ENCODE results near the gene ERCC6L2.

The ERCC6L2 gene

GRCh38 chr9:95980262-95981125 is 105.0 kb downstream of the ERCC6L2 start:
- no peak for DNase-seq

DNA sequence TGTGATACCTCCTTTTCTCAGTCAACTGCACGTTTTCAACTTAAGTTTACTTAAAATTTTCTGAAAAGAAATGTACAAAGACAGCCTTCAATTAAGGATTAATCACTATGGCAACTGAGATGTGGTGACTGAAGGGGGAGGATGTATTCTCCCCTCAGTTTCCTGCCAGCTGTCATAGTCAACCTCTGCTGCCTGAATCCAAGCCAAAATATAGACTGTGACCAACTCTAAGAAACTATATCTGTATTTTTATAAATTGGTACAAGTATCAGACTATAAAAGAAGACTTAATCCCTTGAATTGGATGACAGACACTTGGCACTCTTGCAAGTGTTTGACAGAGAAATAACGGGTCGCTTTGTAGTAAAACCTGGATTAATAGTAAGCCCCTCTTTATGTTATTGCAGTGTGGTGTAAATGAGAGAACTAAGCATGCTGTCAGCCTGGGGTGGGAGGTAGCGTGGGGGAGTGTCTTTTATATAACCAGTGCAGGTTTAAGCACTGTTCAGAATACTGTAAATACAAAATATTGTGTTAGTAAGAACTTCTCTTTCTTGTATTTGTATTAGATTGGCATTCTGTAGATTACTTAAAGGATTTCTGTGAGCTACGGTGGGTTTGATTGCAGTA is 106.4 kb downstream of the ERCC6L2 start:
- DNase-seq, result no peak

DNA sequence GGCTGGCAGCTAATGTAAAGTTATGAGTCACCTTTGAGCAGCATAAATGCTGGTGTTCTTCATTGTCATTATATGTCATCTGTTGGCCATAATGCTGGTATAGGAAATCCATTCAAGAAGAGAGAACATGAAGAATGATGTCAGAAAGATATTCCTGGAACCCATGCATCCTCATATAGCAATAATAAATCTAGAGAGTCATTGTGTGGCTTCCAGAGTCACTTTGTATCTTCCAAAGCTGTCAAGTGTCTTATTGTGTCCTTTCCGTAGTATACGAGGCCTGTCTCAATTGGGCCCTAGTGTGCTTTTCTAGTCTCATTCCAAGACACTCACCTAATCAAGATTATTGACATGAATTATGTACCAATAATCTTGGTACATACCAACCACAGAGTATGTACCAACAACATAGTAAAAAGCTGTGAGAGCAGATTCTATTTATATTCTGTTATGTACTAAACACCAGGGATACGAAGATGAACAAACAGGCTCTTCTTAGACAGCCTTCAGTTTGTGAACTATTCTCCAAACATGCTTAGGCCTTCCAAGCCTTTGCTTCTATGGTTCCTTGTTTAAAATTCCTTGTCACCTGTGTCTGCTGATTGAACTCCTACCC is 110.1 kb downstream of the ERCC6L2 start:
- DNase-seq, result no peak

GRCh38 chr9:95989297-95989696 is 113.8 kb downstream of the ERCC6L2 start:
- no peak for DNase-seq

- no peak for DNase-seq
Measured at GRCh38 chr9:95991326-95991725, 115.8 kb downstream of the ERCC6L2 start.

DNA sequence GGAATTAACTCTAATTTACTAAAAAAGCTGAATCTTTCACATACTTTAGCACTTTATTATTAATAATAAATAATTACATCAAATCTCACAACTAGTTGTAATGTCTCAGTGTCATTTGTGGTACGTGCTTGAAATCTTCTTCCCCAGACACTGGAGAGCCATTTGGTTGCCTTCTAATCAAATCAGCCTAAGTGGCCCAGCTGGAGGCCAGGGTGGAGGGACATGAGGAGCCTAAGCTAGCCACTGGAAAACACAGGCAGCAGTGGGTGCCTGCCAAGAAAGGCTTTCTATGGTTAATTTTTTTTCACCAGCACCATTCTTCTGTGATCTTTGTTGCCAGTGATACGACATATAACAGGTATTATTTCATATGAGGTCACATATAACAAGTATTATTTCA is 117.0 kb downstream of the ERCC6L2 start:
- DNase-seq, result no peak

DNA sequence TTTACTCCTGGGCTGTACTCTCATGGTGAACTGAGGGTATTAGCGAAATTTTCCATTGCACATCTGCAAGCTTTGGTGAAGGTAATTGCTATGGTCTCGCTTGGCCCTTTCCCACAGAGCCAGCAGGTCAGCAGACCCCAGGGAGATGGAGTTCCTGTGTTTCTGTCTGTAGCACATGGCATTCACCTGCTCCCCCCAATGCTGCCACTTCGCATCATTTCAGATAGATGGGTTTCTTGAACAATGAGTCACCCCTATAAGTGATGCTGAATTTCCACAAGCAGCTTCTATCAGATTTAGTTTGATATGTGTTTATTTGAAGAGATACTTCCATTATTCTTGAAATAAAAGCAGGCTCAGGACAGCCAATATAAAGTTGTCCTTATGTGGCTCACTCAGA is 117.8 kb downstream of the ERCC6L2 start:
- DNase-seq, result no peak

GRCh38 chr9:95999390-95999789 is 123.9 kb downstream of the ERCC6L2 start:
- no peak for DNase-seq

GRCh38 chr9:96004379-96004778 is 128.9 kb downstream of the ERCC6L2 start:
- DNase-seq, result no peak

DNA sequence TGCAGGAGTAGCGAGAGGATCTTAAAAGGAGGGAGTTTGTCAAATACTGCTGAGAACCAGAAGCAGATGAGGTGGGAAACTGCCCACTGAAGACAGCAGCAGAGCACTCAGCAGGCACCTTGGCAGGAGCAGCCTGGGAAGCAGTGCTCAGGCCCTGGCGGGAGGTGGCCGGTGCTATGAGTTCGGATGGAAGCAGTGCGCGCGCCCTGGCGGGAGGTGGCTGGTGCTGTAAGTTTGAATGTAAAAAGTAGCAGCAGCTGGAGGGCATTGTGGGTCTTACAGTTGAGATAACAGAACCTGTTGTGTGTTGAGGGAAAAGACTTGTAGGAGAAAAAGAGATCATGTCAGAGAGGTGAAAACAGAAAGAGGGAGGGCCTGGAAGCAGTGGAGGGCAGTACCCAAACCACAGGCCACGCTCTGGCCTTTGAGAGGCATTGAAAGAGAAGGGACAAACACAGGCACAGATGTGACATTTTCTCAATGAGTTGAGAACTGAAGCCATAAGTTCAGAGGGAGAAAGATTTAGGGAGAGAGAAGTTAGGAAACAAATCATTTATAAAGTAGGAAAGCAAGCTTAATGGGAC is 130.9 kb downstream of the ERCC6L2 start:
- no peak for DNase-seq

- no peak for DNase-seq
Measured at GRCh38 chr9:96006961-96007360, 131.5 kb downstream of the ERCC6L2 start.

DNA sequence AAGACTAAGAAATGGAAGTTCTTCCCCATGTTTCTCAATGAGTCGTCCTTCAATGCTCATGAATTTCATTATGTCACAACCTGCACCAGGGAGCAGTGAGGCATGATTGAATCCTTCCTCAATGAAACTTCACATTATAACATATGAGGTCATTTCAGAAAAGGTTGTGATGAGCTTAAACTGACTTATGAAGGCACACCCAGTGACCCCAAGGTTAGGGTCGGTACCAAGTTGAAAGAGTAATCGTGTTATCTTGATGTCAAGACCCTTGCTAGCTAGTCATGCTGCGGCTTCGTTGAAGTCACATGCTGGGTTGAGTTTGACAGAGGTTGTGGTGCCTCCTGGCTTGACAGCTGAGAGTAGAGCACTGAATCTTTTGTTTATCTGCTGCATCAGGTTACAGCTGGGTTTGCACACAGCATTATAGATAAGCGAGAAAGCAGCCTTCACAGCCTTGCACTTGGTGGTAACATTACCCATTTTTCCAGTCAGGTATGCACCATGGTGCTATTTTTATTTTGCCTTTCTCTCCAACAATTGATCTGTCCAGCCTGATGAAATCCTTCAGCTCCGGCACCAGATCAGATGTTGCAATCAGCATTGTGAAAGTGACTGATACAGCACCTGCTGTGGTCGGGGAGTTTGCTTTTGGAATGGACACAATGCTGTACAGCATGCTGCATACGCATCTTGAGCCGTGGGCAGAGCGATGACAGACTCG is 133.2 kb downstream of the ERCC6L2 start:
- no peak for DNase-seq

DNA sequence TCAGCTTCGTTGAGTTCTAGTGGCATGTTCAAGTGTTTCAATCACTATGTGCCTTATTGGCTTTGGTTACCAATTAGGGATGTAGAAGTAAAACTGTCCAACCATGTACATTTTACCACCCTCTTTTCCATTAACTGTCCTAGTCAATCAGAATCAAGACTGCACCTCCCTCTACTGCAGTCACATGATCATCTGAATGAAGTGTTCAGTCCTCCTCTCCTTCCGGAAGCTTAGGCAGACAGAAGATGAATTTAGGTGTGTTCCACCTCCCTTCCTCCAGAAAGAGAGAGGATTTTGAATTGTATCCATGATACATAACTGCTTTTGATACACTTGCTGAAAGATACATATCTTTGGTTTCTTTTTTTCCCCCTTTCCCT is 133.7 kb downstream of the ERCC6L2 start:
- DNase-seq, result no peak

GRCh38 chr9:96009690-96010472 is 134.4 kb downstream of the ERCC6L2 start:
- DNase-seq, result peak; percentile 54

- DNase-seq, result peak; percentile 44
Measured at GRCh38 chr9:96014078-96014477, 138.6 kb downstream of the ERCC6L2 start.

DNA sequence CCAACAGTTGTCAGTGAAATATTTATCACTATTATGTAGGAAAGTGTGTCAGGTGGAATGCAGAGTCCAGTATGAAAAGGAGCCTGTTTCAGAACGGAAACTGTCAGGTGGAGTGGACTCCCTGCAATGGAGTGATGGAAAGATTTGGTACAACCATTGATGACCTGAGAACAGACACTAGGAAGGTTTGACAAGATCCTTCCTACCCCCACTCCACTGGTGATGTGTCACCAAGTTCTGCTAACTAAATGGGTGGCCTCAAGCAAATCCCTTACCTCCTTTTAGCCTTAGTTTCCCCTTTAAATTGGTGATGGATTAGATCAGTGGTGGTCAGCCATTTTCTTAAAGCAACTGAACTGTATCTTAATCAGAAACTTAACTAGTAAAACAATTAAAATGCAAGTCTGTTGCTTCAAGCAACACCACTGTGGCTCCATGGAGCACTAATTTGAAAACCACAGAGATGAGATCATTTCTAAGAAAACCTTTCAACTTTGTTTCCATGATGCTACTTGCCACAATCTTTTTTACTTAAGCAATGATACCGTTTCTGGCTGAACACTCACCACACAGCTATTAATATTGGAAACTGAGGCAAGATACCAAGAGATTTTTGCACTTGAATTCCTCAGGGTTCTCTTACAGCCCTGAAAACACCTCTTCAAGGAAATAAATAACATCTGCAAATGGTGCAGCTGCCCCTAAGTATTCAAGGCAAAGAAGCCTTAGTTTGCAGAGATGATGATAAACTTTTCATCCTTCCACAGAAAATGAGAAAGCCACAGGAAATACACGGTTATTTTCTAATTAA is 140.6 kb downstream of the ERCC6L2 start:
- DNase-seq, result peak; percentile 48

Data from activated naive CD4-positive, alpha-beta T cell treated with Interleukin-2 at 50 U/mL for 16 hours (primary cell).